Activated CD8-positive, alpha-beta T cell treated with anti-CD3 and anti-CD28 coated beads for 36 hours (primary cell): ENCODE results near the gene B3GNT2. TPM values are rescaled to one million over a fixed set of nuclear protein-coding genes. Genes with fewer than 3 reads are reported as not detected.
"Not testable (repeated sequence)": the region's sequence is repeated elsewhere in the genome, so short reads cannot be mapped to it uniquely, and the experiment has no call there.

Experiments used
- ATAC-seq: fragments of 200-7000 bp; cut with Tn5 transposase; one replicate; pipeline ENCODE4 v1.10.0; 2021; ENCODE audit warnings: mild to moderate bottlenecking, moderate library complexity
- CTCF ChIA-PET: fragments of 350-600 bp; sonication (Branson Sonifier 250); formaldehyde crosslinking; loops from one replicate; lab custom pipeline; 2021; ENCODE audit warnings: antibody characterized with exemption; lab: Charles Lee
- POLR2A ChIA-PET: fragments of 350-600 bp; sonication (Branson Sonifier 250); formaldehyde crosslinking; loops from one replicate; lab custom pipeline; 2021; ENCODE audit warnings: antibody characterized with exemption; lab: Charles Lee
- DNase-seq: peaks from one replicate; pipeline ENCODE4 v3.0.0-alpha.2; 2020
- H3K27ac Mint-ChIP-seq: one replicate; pipeline ENCODE4 v1.8.0; 2021; ENCODE audit warnings: mild to moderate bottlenecking, mixed read lengths
- H3K27me3 Mint-ChIP-seq: one replicate; pipeline ENCODE4 v1.8.0; 2021; ENCODE audit warnings: mixed read lengths
- H3K36me3 Mint-ChIP-seq: one replicate; pipeline ENCODE4 v1.8.0; 2021; ENCODE audit warnings: low read depth, mixed read lengths
- H3K4me1 Mint-ChIP-seq: one replicate; pipeline ENCODE4 v1.8.0; 2021; ENCODE audit warnings: low read depth, mixed read lengths
- H3K4me3 Mint-ChIP-seq: one replicate; pipeline ENCODE4 v1.8.0; 2021; ENCODE audit warnings: mild to moderate bottlenecking, moderate library complexity, mixed read lengths
- H3K9me3 Mint-ChIP-seq: one replicate; pipeline ENCODE4 v1.8.0; 2021; ENCODE audit warnings: mixed read lengths
- intact Hi-C: fragments of 100-400 bp; cut with micrococcal nuclease; formaldehyde crosslinking; loops from one replicate; pipeline ENCODE4 v1.10.0; 2022
- total RNA-seq, 2 experiments: library from RNA; stranded (reverse); gene quantifications; one replicate each; pipeline ENCODE4 v1.2.3, GENCODE V29; 2021
- TF ChIP-seq, protein P1 (sequence below): fragments of 200-600 bp; IDR thresholded peaks from one replicate; pipeline ENCODE4 v1.8.0; 2022; ENCODE audit warnings: antibody characterized with exemption, mild to moderate bottlenecking

The B3GNT2 gene
- total RNA-seq, 2 experiments from 2014 or later, result 44.3 to 45.5 TPM

DNA sequence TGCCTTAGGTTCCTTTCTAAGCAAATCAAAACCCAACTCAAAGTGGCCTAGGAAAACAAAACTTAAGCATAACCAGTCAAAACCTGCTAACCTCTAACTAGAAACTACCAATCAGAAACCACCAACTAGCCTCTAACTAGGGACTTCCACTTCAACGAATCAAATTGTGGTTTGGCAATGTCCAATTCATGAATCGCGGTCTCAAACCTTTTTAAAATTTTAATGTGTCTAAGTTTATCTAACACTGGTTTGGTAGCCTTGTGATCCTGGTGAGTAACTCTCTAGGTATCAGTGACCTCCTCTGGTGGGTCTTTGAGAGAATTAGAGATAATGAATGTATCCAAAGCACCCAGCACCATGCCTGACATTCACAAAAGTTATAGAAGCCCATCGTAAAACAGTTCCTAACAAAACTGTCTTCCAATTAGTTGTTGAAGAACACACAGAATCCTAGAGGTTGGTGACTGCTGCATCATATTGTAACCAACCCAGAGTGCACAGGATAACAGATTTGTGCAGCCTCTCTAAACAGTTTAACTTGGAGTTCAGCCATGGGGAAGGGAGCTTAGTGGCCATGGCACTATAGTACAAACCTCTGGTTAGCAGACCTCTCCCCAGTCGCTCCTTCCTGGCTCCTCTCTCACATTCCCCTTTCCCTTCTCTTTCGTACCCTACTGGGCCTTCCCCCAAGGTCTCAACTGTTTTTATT, 45.2 kb upstream of the B3GNT2 start:
- ATAC-seq (no peak), DNase-seq (no peak)
- intact Hi-C loops, result no loop called here
- CTCF ChIA-PET, result no interaction called here
- H3K36me3 Mint-ChIP-seq, result no peaks in the 10 kb centered on the region
- no peak overlapping the region for H3K27ac Mint-ChIP-seq
- no peaks in the 10 kb centered on the region for H3K27me3 Mint-ChIP-seq
- no peaks in the 10 kb centered on the region for H3K9me3 Mint-ChIP-seq
- no peak overlapping the region for H3K4me3 Mint-ChIP-seq
- POLR2A ChIA-PET, result no interaction called here
- H3K4me1 Mint-ChIP-seq, result peaks cover 5% of the 10 kb centered on the region
- TF ChIP-seq, protein P1, sequence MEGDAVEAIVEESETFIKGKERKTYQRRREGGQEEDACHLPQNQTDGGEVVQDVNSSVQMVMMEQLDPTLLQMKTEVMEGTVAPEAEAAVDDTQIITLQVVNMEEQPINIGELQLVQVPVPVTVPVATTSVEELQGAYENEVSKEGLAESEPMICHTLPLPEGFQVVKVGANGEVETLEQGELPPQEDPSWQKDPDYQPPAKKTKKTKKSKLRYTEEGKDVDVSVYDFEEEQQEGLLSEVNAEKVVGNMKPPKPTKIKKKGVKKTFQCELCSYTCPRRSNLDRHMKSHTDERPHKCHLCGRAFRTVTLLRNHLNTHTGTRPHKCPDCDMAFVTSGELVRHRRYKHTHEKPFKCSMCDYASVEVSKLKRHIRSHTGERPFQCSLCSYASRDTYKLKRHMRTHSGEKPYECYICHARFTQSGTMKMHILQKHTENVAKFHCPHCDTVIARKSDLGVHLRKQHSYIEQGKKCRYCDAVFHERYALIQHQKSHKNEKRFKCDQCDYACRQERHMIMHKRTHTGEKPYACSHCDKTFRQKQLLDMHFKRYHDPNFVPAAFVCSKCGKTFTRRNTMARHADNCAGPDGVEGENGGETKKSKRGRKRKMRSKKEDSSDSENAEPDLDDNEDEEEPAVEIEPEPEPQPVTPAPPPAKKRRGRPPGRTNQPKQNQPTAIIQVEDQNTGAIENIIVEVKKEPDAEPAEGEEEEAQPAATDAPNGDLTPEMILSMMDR, result no peak

DNA sequence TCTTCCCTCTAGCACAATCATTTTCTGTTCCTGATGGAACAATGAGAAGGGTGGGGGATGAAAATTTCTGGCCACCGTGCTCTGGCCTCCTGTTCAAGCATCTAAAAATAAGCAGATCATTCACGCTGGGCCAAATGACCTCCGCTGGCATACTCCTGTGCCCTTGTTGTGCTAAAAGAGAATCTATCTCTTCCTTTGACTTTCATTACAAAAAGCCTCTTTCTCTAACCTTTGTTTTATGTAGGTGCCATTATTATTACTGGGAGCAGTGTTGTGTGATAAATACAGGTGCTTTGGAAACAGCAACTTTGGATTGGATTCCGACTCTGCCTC, 44.6 kb upstream of the B3GNT2 start:
- intact Hi-C loops, result no loop called here
- Mint-ChIP-seq H3K4me3 (no peak overlapping the region), H3K9me3 (no peaks in the 10 kb centered on the region), H3K4me1 (peaks cover 5% of the 10 kb centered on the region), H3K27ac (no peak overlapping the region), H3K36me3 (no peaks in the 10 kb centered on the region), H3K27me3 (no peaks in the 10 kb centered on the region)
- TF ChIP-seq, protein P1, result no peak
- ChIA-PET POLR2A (no interaction called here), CTCF (no interaction called here)
- ATAC-seq, result no peak
- no peak for DNase-seq

DNA sequence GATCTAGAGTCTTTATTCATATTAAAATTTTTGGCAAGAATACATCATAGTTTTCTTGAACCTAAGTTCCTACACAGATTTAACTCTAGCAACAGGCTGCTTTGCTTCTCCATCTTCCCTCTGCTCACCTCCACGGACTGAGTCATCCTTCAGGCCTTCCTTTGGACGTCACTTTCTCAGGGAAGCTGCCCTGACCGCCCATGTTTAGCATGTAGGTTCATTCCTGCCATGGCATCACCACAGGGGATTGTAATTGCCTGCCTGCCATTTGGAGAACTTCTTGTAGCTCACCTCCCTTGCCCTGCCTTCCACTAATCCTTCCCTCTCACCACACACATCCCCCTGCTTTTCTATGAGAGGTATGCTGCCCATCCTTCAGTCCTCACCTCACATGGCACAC, 43.9 kb upstream of the B3GNT2 start:
- CTCF ChIA-PET, result no interaction called here
- Mint-ChIP-seq H3K27me3 (no peaks in the 10 kb centered on the region), H3K4me1 (peaks cover 2% of the 10 kb centered on the region)

DNA sequence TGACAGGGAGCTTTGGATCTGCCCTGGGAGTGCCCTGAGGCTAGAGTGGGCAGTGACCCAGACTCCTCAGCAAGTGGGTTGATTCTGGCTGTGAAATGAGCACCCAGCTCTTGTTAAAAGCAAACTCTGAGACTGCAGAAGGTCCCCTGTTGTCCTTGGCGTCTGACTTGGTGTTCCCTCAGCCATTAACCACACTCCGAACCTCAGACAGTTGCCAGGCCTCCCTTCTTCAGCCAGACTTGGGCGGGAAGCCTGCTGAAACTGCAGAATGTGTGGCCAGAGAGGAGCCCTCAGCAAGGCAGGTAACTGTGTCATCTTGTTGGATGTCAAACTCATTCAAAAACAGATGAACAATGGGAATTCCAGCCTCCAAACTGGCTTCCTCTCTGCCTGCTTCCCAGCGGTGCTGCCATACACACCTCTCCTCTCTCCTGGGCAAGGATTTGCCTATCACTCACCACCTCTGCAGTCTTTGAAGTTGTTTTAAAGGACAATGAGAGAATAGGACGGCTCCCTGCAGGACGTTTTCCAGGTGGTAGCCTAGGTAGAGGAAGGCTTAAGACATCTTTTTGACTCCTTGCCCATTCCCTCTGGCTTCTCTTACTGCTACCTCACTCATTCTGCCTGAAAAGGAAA, 38.9 kb upstream of the B3GNT2 start:
- Mint-ChIP-seq H3K36me3 (no peaks in the 10 kb centered on the region), H3K9me3 (no peaks in the 10 kb centered on the region), H3K4me3 (no peak overlapping the region), H3K4me1 (no peaks in the 10 kb centered on the region), H3K27me3 (no peaks in the 10 kb centered on the region), H3K27ac (no peak overlapping the region)
- intact Hi-C loops, result no loop called here
- ChIA-PET CTCF (no interaction called here), POLR2A (no interaction called here)
- ATAC-seq (no peak), DNase-seq (no peak)
- TF ChIP-seq, protein P1, result no peak

More for the DNA sequence above, 43.9 kb upstream of the B3GNT2 start:
- Mint-ChIP-seq H3K36me3 (no peaks in the 10 kb centered on the region), H3K9me3 (no peaks in the 10 kb centered on the region), H3K4me3 (no peak overlapping the region), H3K27ac (no peak overlapping the region)
- POLR2A ChIA-PET, result no interaction called here
- TF ChIP-seq, protein P1, result no peak
- no peak for ATAC-seq
- intact Hi-C loops, result no loop called here
- DNase-seq, result no peak

DNA sequence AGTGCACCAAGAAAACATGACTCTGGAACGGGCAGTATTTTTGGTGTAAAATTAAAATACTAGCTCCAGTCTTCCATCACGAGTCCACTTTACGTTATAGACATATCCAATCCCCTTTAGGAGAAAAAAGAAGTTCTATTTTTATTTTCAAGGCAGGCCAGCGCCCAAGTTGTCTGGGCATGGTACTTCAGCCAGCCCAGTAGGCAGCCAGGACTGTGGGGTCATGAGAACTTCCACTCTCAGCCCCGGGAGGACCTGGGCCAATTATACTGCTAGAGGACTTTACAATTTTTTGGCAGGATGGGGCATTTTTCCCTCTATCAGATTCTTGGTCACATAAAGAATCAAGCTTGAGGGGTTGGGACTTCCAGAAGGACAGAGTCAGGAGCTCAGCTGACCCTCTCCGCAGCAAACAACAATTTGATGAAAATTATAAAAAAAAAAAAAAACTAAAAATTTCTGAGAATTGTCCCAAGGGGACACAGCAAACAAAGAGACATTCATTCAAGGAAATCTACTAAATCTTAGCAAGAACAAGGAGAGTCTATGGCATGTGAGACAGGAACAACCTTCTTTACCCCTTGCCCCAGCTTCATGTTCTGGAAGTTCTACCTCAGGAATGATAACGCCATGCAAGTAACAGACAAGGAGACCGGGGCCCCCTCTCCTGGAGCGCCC, 37.3 kb upstream of the B3GNT2 start:
- no peaks in the 10 kb centered on the region for H3K4me1 Mint-ChIP-seq
- POLR2A ChIA-PET, result no interaction called here
- CTCF ChIA-PET, result no interaction called here
- ATAC-seq (no peak), DNase-seq (no peak)
- no peaks in the 10 kb centered on the region for H3K27me3 Mint-ChIP-seq
- H3K27ac Mint-ChIP-seq, result no peak overlapping the region
- no peaks in the 10 kb centered on the region for H3K9me3 Mint-ChIP-seq
- H3K36me3 Mint-ChIP-seq, result no peaks in the 10 kb centered on the region
- TF ChIP-seq, protein P1, result no peak
- intact Hi-C loops, result no loop called here
- no peak overlapping the region for H3K4me3 Mint-ChIP-seq

DNA sequence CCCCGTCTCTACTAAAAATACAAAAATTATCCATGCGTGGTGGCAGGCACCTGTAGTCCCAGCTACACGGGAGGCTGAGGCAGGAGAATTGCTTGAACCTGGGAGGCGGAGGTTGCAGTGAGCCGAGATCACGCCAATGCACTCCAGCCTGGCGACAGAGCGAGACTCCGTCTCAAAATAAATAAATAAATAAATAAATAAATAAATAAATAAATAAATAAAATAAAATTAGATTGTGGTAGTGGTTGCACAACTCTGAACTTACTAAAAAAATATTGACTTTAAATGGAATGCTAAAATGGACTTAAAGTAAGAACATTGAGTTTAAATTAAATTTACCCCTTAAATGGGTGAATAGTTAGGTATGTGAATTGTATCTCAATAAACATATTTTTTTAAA, 35.2 kb upstream of the B3GNT2 start:
- H3K27ac Mint-ChIP-seq, H3K4me1 Mint-ChIP-seq, H3K27me3 Mint-ChIP-seq, DNase-seq, POLR2A ChIA-PET, intact Hi-C loops, H3K9me3 Mint-ChIP-seq, ATAC-seq, H3K36me3 Mint-ChIP-seq, H3K4me3 Mint-ChIP-seq: not testable (repeated sequence)
- CTCF ChIA-PET, result interaction anchor here (0.6 kb wide), 1 partner anchor 41 kb away, joined by 3 read pairs; no protein-coding TSS in a partner anchor
